Esophagus muscularis mucosa (tissue), 4 donors: ENCODE measurements around the gene ST6GAL1. TPM values are rescaled to one million over a fixed set of nuclear protein-coding genes. Genes with fewer than 3 reads are reported as not detected.

Experiments used
- DNase-seq: peaks from one replicate; pipeline ENCODE4 v3.0.0-alpha.2; 2017; ENCODE audit errors: extremely low spot score
- H3K27ac ChIP-seq, 4 donors: fragments of 200-600 bp; sonication (generic); replicated peaks in 1 of 4; 1 replicate in 3 of 4; 2 replicates in 1 of 4; pipeline ENCODE4 v1.5.1; 2016 to 2019; ENCODE audit warnings: mild to moderate bottlenecking in 1 of 4
- H3K27me3 ChIP-seq, 4 donors: fragments of 200-600 bp; sonication (generic); one replicate each; pipeline versions ENCODE4 v1.5.1 to v1.6.0; 2016 to 2019
- H3K36me3 ChIP-seq, 4 donors: fragments of 200-600 bp; sonication (generic); one replicate each; pipeline ENCODE4 v1.5.1; 2016 to 2019
- H3K4me1 ChIP-seq, 4 donors: fragments of 200-600 bp; sonication (generic); one replicate each; pipeline ENCODE4 v1.5.1; 2016 to 2019
- H3K4me3 ChIP-seq, 4 donors: fragments of 200-600 bp; sonication (generic); 1 replicate in 2 of 4; 2 replicates in 2 of 4; pipeline ENCODE4 v1.5.1; 2016 to 2019; ENCODE audit warnings: mild to moderate bottlenecking in 4 of 4, moderate library complexity in 1 of 4
- H3K9me3 ChIP-seq, 4 donors: fragments of 200-600 bp; sonication (generic); 1 replicate in 3 of 4; 2 replicates in 1 of 4; pipeline ENCODE4 v1.5.1; 2016 to 2019
- EP300 ChIP-seq: sonication (generic); formaldehyde crosslinking; IDR thresholded peaks from one replicate; pipeline ENCODE4 v1.6.1; 2017; ENCODE audit warnings: antibody characterized with exemption
- POLR2A ChIP-seq: fragments of 450-650 bp; IDR thresholded peaks from one replicate; pipeline ENCODE4 v1.6.1; 2017; ENCODE audit warnings: antibody characterized with exemption, moderate library complexity, mild to moderate bottlenecking, low read depth
- POLR2AphosphoS5 ChIP-seq, 2 donors: sonication (generic); formaldehyde crosslinking; IDR thresholded peaks; one replicate each; pipeline ENCODE4 v1.6.1; 2017; ENCODE audit warnings: antibody characterized with exemption in 2 of 2
- WGBS: methylation state at CpG from one replicate; pipeline ENCODE4 v1.1.5; 2018; 5-methylcytosine and 5-hydroxymethylcytosine counted together
- intact Hi-C: fragments of 100-400 bp; cut with DNase I; formaldehyde crosslinking; loops from one replicate; pipeline ENCODE4 v1.15.1; 2023
- total RNA-seq, 4 donors: library from RNA; depleted of rRNA; stranded (reverse); fragments of >200 nt; gene quantifications; one replicate each; pipeline versions ENCODE4 v1.1.0 to v1.2.1, GENCODE V29; 2016
- TF ChIP-seq, protein P1 (sequence below), 3 experiments: fragments of 200-600 bp in 2 of 3; fragments of 450-650 bp in 1 of 3; sonication (generic) in 2 of 3; IDR thresholded peaks; one replicate each; pipeline ENCODE4 v1.5.1; 2017 to 2019; ENCODE audit warnings: antibody characterized with exemption in 3 of 3, mild to moderate bottlenecking in 2 of 3, moderate library complexity in 1 of 3

Gene ST6GAL1
- total RNA-seq, 4 donors from 2014 or later = 15.4 to 29.6 (median 24.4) TPM

DNA sequence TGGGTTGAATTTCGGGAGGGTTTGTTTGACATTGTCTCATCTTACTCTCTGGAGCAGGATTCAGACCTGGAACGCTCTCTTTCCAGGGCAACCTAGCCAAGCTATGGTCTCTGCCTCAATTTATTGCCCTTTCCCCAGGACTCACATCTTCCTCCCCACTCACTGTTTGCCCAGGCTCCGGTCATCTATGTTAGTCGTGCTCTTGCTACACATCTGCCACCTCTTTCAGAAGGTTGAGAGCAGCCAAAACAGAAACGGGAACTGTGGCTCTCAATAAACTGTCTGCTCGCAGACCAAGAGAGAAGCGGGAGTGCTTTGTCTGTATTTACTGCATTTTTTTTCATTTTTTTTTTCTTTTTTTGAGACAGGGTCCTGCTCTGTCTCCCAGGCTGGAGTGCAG lies 81.6 kb downstream of the ST6GAL1 start:
- Histone ChIP-seq H3K4me3 (no peak overlapping the region), H3K27me3 (no peaks in the 10 kb centered on the region), H3K36me3 (no peaks in the 10 kb centered on the region), H3K4me1 (peaks cover 5 to 38% (median 26%) of the 10 kb centered on the region in 4 donors), H3K27ac (peak overlapping the region in 3 of 4 donors; percentile 25 to 56 (median 35)), H3K9me3 (peaks cover 0 to 7% (median 0%) of the 10 kb centered on the region in 4 donors)
- peak; percentile 75 for DNase-seq
- 85% methylated on average over 7 of the region's 7 CpGs for WGBS
- intact Hi-C loops = no loop called here
- TF ChIP-seq EP300 (no peak), POLR2A (no peak), POLR2AphosphoS5 (IDR thresholded peaks at IDR 0.05) (no peak)
- TF ChIP-seq, protein P1, sequence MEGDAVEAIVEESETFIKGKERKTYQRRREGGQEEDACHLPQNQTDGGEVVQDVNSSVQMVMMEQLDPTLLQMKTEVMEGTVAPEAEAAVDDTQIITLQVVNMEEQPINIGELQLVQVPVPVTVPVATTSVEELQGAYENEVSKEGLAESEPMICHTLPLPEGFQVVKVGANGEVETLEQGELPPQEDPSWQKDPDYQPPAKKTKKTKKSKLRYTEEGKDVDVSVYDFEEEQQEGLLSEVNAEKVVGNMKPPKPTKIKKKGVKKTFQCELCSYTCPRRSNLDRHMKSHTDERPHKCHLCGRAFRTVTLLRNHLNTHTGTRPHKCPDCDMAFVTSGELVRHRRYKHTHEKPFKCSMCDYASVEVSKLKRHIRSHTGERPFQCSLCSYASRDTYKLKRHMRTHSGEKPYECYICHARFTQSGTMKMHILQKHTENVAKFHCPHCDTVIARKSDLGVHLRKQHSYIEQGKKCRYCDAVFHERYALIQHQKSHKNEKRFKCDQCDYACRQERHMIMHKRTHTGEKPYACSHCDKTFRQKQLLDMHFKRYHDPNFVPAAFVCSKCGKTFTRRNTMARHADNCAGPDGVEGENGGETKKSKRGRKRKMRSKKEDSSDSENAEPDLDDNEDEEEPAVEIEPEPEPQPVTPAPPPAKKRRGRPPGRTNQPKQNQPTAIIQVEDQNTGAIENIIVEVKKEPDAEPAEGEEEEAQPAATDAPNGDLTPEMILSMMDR (IDR thresholded peaks at IDR 0.05) = no peak

DNA sequence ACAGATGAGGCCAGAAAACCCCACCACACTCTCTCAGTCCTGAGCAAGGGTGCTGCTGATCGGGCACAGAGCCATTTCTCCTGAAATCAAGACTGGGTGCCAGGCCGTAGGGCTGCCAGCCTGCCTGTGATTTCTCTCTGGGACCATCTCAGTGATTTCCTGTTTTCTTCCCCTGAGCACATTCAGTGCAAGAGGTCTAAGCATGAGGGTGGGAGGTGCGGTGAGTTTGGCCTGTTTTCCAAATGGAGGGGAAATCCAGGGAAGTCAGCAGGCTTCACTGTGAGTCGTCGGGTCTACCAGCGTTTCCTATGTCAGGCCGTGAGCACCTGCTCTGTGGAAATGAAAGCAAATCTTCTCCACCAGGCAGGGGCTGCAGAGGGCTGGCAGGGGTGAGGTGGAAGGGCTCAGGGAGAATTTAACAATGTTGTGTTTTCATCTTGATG lies 82.3 kb downstream of the ST6GAL1 start:
- intact Hi-C loops = no loop called here
- Histone ChIP-seq H3K9me3 (peaks cover 0 to 7% (median 0%) of the 10 kb centered on the region in 4 donors), H3K36me3 (no peaks in the 10 kb centered on the region), H3K4me1 (peaks cover 5 to 39% (median 29%) of the 10 kb centered on the region in 4 donors), H3K27ac (peak overlapping the region; percentile 13 to 56 (median 30)), H3K4me3 (no peak overlapping the region), H3K27me3 (no peaks in the 10 kb centered on the region)
- TF ChIP-seq, protein P1 (IDR thresholded peaks at IDR 0.05) = no peak
- no peak for TF ChIP-seq POLR2AphosphoS5 (IDR thresholded peaks at IDR 0.05)
- no peak for TF ChIP-seq EP300
- WGBS = 32% methylated on average over 7 of the region's 7 CpGs
- DNase-seq = no peak

DNA sequence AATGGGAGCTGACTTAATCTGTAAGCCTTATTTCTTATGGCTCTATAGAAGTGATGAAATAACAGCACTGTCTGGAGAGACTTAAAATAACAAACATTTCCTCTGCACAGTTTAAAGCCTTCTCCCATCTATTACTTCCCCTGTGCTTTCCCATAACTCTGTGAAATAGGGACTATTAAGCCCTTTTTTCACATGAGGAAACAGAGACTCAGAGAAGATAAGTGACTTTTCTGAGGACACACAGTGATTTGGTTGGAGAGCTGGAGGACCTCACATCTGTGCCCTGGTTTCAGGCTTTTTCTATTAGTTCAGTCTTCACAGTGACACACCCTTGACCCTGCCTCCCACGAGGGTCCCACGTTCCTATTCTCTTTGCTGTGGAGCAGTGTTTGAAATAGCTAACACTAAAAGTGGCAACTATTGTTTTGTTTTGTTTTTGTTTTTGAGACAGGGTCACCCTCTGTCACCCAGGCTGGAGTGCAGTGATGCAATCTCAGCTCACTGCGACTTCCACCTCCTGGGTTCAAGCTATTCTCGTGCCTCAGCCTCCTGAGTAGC lies 82.9 kb downstream of the ST6GAL1 start:
- TF ChIP-seq, protein P1 (IDR thresholded peaks at IDR 0.05) = no peak
- TF ChIP-seq POLR2AphosphoS5 (IDR thresholded peaks at IDR 0.05) (no peak), POLR2A (no peak), EP300 (no peak)
- Histone ChIP-seq H3K4me3 (no peak overlapping the region), H3K27ac (peak overlapping the region; percentile 13 to 56 (median 30)), H3K9me3 (peaks cover 0 to 4% (median 0%) of the 10 kb centered on the region in 4 donors), H3K36me3 (no peaks in the 10 kb centered on the region), H3K4me1 (peaks cover 5 to 39% (median 31%) of the 10 kb centered on the region in 4 donors), H3K27me3 (no peaks in the 10 kb centered on the region)
- WGBS = 75% methylated on average over 4 of the region's 4 CpGs
- DNase-seq = no peak
- intact Hi-C loops = no loop called here

DNA sequence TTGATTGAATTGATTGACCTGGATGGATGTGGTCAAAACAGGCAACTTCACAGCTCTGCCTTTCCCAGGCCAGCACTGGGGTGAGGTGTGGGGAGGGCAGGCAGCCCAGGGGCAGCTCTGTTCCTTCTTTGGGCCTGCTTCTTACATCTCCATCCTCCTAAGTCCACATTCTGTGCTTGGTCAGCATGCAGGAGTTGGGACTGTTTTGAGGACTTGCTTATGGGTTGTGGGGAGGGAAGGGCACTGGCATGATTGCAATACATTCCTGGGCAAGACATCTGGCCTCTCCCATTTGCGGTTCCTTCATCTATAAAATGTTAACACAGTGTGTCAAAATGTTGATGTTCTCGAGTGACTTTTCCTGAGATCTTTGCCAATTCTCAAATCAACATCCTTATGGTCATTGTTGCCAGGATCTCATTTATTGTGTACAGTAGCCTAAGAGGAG lies 84.1 kb downstream of the ST6GAL1 start:
- Histone ChIP-seq H3K36me3 (no peaks in the 10 kb centered on the region), H3K4me1 (peaks cover 5 to 39% (median 31%) of the 10 kb centered on the region in 4 donors), H3K27me3 (no peaks in the 10 kb centered on the region), H3K9me3 (no peaks in the 10 kb centered on the region), H3K4me3 (no peak overlapping the region), H3K27ac (no peak overlapping the region)
- intact Hi-C loops = no loop called here
- TF ChIP-seq EP300 (no peak), POLR2AphosphoS5 (IDR thresholded peaks at IDR 0.05) (no peak), POLR2A (no peak)
- TF ChIP-seq, protein P1 (IDR thresholded peaks at IDR 0.05) = no peak
- 64% methylated on average over 2 of the region's 2 CpGs for WGBS
- DNase-seq = peak; percentile 90
